ENCODE data around the gene HDAC2. TPM values are rescaled to one million over a fixed set of nuclear protein-coding genes. Genes with fewer than 3 reads are reported as not detected.

The HDAC2 gene
- total and polyA plus RNA-seq, 2 of the 13 experiments (the other 11 are each of a cell fraction or from before 2014, with no cell fraction given) = 99.6 to 114 TPM

DNA sequence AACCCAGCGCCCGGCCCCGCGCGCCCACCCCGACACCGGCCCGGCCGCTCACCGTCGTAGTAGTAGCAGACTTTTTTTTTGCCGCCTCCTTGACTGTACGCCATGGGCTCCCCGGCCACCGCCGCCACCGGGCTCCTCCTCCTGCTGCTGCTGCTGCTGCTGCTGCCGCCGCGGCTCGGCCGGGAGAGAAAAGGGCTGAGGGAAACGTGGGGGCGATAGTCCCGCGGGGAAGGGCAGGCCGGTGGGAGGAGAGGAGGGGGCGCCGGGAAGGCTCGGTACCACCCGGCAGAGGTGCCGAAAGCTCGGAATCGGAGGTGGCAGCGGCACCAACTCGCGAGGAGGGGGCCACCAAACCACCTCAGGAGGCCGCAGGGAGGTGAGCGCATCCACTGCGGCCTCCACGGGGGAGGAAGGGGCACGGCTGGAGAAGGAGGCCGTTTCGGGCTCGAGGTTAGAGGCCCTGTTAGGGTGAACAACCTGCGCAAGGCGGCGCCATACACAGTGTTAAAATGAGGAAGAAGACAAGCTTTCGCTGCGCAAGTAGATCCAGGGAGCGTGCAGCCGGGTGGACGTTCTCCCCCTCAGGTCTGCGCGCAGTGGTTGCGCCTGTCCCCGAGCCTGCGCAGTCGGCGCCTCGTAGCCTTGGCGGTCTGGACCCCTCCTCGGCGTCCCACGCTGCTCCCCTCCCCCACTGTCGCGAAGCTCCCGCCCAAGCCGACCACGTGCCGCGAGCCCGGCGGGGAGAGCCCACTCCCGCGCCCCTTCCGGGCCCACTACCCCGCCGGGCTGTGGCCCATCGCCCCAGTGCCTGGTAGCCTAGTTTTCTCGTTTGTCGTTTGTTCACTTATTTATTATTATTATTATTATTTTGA, at the start of gene HDAC2 (continued):
- TF ChIP-seq PATZ1 (CRISPR knock-in tag; IDR thresholded peaks at IDR 0.05) (peak; percentile 94), PAX8 (CRISPR knock-in tag; IDR thresholded peaks at IDR 0.05; ENCODE audit: borderline replicate concordance) (peak; percentile 93; the same call in 1 of the 2 replicates), KDM2A (CRISPR knock-in tag; IDR thresholded peaks at IDR 0.05; ENCODE audit: borderline replicate concordance, low read depth) (peak; percentile 93), DZIP1 (CRISPR knock-in tag; IDR thresholded peaks at IDR 0.05) (peak; percentile 79; the same call in 1 of the 2 replicates), ZNF274 (CRISPR knock-in tag; IDR thresholded peaks at IDR 0.05) (peak; percentile 98), ZNF224 (CRISPR knock-in tag; IDR thresholded peaks at IDR 0.05) (peak; percentile 83; the same call in 1 of the 2 replicates), ATAD3A (CRISPR knock-in tag; IDR thresholded peaks at IDR 0.05) (0 out of 2 replicates have a peak, but pooled peaks have one; percentile 41), NR3C1 (CRISPR knock-in tag; IDR thresholded peaks at IDR 0.05) (no peak), ZNF329 (CRISPR knock-in tag; IDR thresholded peaks at IDR 0.05; ENCODE audit: low read depth) (peak; percentile 89), ZNF24 (IDR thresholded peaks at IDR 0.05) (no peak)
- TF ChIP-seq, protein P1, sequence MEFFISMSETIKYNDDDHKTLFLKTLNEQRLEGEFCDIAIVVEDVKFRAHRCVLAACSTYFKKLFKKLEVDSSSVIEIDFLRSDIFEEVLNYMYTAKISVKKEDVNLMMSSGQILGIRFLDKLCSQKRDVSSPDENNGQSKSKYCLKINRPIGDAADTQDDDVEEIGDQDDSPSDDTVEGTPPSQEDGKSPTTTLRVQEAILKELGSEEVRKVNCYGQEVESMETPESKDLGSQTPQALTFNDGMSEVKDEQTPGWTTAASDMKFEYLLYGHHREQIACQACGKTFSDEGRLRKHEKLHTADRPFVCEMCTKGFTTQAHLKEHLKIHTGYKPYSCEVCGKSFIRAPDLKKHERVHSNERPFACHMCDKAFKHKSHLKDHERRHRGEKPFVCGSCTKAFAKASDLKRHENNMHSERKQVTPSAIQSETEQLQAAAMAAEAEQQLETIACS (CRISPR knock-in tag; IDR thresholded peaks at IDR 0.05) = peak; percentile 75
- TF ChIP-seq, protein P2, sequence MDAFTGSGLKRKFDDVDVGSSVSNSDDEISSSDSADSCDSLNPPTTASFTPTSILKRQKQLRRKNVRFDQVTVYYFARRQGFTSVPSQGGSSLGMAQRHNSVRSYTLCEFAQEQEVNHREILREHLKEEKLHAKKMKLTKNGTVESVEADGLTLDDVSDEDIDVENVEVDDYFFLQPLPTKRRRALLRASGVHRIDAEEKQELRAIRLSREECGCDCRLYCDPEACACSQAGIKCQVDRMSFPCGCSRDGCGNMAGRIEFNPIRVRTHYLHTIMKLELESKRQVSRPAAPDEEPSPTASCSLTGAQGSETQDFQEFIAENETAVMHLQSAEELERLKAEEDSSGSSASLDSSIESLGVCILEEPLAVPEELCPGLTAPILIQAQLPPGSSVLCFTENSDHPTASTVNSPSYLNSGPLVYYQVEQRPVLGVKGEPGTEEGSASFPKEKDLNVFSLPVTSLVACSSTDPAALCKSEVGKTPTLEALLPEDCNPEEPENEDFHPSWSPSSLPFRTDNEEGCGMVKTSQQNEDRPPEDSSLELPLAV (CRISPR knock-in tag; conservative IDR thresholded peaks at IDR 0.05; ENCODE audit: low read depth) = peak; percentile 96
- TF ChIP-seq, protein P3, sequence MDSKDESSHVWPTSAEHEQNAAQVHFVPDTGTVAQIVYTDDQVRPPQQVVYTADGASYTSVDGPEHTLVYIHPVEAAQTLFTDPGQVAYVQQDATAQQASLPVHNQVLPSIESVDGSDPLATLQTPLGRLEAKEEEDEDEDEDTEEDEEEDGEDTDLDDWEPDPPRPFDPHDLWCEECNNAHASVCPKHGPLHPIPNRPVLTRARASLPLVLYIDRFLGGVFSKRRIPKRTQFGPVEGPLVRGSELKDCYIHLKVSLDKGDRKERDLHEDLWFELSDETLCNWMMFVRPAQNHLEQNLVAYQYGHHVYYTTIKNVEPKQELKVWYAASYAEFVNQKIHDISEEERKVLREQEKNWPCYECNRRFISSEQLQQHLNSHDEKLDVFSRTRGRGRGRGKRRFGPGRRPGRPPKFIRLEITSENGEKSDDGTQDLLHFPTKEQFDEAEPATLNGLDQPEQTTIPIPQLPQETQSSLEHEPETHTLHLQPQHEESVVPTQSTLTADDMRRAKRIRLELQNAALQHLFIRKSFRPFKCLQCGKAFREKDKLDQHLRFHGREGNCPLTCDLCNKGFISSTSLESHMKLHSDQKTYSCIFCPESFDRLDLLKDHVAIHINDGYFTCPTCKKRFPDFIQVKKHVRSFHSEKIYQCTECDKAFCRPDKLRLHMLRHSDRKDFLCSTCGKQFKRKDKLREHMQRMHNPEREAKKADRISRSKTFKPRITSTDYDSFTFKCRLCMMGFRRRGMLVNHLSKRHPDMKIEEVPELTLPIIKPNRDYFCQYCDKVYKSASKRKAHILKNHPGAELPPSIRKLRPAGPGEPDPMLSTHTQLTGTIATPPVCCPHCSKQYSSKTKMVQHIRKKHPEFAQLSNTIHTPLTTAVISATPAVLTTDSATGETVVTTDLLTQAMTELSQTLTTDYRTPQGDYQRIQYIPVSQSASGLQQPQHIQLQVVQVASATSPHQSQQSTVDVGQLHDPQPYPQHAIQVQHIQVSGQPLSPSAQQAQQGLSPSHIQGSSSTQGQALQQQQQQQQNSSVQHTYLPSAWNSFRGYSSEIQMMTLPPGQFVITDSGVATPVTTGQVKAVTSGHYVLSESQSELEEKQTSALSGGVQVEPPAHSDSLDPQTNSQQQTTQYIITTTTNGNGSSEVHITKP (CRISPR knock-in tag; IDR thresholded peaks at IDR 0.05; ENCODE audit: low read depth) = peak; percentile 100
